GM18502 (cell line): ENCODE measurements around the gene TRIM38.
A peak's percentile ranks its signal among the peaks of the same experiment; 100 is the strongest.
"Not testable (repeated sequence)": the region's sequence is repeated elsewhere in the genome, so short reads cannot be mapped to it uniquely, and the experiment has no call there.

ENCODE experiments used
- ATAC-seq: cut with Tn5 transposase; IDR thresholded peaks from one replicate; pipeline ENCODE4 v1.9.1; 2021; ENCODE audit warnings: mild to moderate bottlenecking; ENCODE audit not compliant: unreplicated experiment, poor library complexity

TRIM38 gene

DNA sequence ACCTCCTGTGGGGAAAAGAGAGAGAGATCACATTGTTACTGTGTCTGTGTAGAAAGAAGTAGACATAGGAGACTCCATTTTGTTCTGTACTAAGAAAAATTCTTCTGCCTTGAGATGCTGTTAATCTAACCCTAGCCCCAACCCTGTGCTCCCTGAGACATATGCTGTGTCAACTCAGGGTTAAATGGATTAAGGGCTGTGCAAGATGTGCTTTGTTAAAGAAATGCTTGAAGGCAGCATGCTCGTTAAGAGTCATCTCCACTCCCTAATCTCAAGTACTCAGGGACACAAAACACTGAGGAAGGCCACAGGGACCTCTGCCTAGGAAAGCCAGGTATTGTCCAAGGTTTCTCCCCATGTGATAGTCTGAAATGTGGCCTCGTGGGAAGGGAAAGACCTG lies 36.6 kb downstream of the TRIM38 start:
- not testable (repeated sequence) for ATAC-seq

DNA sequence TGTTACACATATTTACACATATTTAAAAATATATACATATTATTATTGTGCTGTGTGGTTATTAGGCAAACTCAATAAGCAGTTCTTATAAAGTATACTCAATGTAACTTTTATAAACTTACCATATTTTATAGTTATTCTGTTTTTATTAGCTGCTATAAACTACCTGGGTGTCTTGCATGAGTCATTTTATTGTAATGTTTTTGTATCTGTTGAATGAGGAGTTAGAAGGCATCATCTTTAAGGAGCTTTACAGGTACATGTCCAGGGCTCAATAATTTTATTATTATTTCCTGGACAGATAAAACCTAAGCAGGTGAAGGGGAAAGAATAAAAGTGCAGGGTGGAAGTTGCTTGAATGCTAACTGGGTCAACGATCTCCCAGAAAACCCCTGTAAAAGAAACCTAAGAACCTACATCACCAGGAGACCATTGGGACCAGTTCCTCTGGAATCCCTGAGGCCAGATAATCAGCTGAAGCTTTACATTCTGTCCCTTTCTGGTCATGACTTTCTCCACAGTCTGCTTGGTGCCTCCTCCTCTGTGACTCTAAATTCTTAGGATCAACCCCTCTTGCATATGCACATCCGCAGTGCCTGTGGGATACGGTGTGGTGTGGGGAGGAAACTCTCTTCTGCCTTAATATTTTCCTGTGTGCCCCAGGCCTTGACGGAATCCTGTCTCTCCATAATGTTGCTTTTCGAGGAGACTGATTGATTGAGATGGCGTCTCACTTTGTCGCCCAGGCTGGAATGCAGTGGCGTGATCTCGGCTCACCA lies 38.0 kb downstream of the TRIM38 start:
- ATAC-seq: no peak

DNA sequence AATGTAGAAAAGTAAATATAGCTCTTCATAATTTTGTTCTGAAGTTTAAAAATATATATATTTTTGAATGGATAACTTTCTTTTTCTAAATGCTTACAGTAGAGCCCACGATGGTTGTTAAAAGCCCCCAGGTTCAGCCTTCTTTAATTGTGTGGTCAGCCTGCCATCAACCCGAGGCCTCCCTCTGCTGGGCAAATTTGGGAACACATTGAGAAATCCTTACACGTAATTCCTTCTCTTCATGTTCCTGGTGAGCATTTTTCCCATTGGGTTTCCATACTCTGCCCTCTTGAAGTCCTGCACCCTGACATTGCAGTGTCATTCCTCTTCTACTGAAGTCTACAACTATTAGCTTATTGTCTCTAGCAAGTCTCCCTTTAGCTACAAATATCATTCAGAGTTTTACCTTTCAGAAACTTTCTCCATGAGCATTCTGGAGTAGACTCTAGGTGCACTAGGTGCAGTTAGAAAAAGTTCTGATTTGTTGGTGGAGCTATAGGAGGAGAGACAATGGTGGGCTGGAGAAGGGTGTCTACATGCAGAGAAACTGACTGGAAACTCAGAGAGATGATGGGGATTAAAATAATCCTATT lies 40.6 kb downstream of the TRIM38 start:
- ATAC-seq: no peak

DNA sequence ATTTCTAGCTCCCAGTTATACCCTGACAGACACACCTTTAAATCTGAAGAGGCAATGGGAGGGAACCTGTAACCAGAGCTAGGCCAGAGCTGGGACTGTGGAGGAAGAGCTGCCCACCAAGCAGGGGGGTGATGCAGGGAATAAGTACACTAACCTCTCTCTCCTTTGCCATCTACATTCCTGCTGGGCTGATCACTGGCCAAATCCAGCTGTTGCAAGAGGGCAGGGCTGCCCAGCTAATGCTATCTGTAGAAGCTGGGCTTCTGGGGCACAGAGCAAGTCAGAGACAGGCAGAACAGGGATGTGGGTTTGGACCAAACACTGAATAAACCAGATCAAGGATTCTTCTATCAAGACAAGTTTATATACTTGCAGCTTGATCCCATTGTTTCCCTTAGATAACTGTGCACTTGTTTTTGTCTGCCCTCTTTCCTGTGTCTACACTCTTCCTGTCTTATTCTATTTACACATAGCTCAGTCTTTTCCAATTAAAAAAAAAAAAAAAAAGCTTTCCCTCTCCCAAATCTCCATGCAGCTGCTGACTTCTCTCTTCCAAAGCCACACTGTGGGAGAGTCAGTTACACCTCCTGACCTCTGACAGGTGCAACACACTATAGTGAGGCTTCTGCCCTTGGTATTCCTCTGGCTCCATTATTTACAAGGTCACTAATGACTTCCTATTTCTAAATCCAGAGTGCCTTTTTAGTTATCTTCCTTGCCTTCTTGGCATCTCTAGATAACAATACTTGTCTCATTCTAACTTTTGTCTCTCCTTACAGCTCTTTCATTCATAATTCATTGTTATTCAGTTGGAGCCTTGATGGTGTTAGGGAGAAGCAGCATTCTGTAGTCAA lies 43.7 kb downstream of the TRIM38 start:
- ATAC-seq: no peak

DNA sequence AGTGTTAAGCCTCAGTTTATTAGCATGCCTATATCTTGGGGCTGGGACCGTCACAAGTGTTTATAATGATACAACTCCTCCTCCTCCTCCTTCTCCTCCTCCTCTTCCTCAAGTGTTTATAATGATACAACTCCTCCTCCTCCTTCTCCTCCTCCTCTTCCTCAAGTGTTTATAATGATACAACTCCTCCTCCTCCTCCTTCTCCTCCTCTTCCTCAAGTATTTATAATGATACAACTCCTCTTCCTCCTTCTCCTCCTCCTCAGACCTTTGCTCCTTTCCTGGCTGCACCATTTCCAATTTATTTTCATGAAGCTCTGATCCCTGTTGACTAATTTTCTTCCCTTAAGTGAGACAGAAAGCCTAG lies 44.3 kb downstream of the TRIM38 start:
- not testable (repeated sequence) for ATAC-seq

DNA sequence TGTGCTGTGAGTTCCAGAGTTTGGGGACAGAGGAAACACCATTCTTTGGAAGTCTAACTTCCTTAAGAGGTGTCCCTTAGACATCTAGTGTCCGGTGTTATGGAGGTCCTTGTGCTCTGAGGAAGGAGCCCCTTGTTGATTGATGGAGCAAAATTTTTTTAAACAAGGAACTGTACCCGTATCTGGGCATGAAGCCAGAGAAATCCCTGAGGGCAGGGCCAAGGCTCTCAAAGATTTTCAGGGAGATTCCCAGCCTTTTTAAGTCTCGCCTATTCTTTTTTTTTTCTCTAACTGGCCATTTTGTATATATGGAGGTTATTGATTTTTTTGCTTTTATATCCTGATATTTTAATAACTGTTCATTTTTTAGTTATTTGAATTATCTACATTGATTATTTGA lies 45.9 kb downstream of the TRIM38 start:
- no peak for ATAC-seq

DNA sequence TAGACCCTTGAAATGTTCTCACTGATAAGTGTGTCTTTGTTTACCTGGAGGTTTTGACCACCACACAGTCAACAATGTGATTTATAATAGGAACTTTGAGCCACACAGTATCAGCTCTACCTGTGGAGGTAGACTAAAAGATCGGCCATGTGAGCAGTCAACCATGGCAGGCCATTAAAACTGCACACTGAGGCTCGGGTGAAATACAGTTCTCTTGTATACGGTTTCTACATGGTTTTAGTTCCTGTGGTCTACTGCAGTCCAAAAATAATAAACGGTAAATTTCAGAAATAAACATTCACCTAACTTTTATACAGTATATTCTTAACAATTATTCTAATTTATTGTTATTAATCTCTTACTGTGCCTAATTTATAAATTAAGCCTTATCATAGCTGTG lies 47.2 kb downstream of the TRIM38 start:
- ATAC-seq: no peak

DNA sequence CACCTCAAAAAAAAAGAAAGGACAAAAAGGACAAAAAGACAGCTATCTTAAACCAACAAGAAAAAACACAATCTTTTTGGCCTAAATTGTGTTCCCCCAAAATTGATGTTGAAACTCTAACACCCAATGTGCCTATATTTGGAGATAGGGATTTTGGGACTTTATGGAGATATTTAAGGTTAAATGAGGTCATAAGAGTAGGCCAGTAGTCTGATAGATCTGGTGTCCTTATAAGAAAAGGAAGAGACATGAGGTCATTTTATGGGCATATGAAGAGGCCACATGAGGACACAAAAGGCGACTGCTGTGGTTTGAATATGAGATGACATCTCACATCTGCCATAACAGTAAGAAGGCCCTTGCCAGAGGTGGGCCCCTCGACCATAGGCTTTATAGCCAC lies 49.5 kb downstream of the TRIM38 start:
- ATAC-seq: no peak

DNA sequence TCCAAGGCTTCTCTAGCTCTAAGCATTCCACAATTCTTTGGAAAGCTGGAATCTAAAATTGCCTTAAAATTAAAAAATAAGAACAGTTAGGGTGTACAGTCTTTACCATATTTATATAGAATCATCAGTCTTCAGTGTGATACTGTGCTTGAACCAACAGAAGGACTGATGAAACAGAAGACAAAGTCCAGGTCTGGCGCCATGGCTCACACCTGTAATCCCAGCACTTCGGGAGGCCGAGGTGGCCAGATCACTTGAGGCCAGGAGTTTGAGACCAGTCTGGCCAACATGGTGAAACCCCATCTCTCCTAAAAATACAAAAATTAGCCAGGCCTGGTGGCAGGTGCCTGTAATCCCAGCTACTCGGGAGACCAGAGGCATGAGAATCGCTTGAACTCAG lies 51.8 kb downstream of the TRIM38 start:
- ATAC-seq: not testable (repeated sequence)

DNA sequence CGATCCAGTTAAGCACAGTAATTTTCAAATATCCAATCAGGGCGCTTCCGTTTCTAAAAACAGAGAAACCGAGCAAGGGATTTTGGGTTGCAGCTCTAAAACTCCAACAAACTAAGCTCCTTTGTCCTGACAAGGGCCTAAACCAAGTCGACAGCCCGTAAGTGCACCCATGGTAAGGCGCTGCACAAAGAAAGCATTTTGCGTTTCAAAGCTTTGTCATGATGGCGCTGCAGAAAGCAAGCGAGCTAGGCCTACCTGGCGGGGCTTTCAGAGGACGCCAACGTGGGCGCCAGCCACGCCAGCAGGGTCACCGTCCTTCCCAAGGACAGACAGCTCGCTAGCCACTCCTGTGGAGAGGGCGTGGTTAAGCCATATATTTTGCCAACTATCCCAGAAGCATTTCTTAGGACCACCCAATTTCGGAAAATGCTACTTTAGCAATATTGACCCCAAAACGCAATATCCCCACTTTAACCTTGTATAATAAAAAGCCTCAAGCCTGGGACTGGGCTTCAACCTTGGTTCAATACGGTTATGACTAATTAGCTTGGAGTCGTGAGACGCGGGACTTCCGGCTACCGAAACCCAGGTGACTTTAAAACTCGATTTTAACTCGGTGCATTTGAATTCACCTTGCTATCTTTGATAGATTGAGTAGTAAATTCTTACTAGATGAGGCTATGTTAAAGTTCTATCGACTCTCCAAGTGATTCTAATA lies 53.8 kb downstream of the TRIM38 start:
- no peak for ATAC-seq

DNA sequence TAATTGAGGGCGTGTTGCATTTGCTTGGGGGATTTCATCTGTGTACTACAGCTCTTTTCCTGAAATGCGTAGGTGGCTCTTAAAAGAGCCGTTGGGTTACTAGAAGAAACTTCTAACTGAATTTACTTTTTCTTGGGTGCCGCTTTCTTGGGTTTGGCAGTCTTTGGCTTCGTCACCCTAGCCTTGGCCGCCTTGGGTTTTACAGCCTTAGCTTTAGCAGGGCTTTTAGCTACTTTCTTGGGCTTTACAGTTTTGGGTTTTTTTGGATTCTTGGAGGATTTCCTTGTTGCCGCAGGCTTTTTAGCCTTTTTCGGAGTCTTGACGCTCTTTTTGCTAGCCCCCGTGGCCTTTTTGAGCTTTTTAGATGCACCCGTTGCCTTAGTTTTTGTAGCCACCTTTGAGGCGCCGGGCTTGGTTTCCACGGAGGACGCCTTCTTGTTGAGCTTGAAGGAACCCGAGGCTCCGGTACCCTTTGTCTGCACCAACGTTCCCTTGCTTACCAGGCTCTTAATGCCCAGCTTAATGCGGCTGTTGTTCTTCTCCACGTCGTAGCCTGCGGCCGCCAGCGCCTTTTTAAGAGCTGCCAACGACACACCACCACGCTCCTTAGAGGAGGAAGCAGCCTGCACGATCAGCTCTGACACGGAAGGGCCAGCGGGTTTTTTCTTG lies 54.5 kb downstream of the TRIM38 start:
- ATAC-seq: no peak

DNA sequence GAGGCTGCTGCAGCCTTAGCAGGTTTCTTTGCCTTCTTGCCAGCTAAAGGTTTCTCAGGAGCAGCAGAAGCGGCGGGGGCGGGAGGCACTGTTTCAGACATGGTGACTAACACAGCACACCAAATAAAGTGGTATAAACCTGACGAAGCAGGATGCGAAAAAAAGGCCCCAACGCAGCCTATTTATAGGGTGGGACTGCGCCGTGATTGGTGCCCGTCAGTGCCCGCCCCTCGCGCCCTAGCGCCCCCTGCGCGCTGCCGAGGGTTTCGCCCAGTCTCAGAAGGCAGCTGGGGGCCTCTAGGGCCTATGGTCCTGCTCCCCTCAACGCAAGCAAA lies 55.0 kb downstream of the TRIM38 start:
- ATAC-seq: no peak

DNA sequence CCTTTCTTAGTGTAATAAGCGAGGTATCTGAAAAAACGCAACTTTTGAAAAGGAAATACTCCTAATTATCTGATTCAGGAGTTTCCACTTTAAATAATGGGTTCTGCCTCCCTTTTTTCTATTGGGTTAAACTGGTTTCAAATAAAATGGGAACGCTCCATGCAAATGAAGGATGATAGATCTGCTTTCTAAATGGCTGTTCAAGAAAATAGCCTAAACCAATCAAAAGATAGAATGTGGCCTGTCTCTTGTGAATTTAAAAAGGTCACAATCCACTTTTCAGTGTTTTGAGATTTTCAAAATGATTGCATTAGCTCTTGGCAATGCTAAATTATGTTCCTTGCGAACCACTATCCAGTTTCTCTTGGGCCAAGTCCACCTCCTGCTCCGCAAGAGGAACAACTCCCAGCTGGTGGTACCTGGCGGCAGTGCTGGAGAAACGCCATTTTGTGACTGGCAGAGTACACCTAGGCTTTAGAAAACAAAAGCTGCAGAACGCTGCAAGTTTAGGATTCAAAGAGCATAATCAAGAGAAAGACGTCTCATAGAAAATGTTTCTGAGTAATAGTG lies 56.7 kb downstream of the TRIM38 start:
- no peak for ATAC-seq

DNA sequence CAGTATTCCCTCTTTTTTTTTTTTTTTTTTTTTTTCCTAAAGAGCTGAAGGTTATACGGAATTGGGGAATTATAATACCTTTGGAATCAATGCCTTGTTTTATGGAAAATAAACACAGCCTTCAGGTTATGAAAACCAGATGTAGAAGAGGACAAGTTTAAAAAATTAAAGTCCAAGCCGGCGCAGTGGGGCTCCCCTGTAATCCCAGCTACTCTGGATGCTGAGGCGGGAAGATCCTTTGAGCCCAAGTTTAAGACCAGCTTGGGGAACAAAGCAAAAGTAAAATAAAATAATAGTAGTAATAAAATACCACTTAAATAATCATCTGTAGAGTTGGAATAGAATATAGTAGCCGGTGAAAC lies 57.3 kb downstream of the TRIM38 start:
- no peak for ATAC-seq

DNA sequence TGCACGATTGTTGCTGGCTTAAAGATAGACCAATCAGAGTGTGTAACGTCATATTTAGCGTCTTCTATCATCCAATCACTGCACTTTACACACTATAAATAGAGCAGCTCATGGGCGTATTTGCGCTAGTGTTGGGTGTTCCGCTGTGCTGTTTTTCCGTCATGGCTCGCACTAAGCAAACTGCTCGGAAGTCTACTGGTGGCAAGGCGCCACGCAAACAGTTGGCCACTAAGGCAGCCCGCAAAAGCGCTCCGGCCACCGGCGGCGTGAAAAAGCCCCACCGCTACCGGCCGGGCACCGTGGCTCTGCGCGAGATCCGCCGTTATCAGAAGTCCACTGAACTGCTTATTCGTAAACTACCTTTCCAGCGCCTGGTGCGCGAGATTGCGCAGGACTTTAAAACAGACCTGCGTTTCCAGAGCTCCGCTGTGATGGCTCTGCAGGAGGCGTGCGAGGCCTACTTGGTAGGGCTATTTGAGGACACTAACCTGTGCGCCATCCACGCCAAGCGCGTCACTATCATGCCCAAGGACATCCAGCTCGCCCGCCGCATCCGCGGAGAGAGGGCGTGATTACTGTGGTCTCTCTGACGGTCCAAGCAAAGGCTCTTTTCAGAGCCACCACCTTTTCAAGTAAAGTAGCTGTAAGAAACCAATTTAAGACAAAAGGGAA lies 57.9 kb downstream of the TRIM38 start:
- peak; percentile 54 for ATAC-seq

DNA sequence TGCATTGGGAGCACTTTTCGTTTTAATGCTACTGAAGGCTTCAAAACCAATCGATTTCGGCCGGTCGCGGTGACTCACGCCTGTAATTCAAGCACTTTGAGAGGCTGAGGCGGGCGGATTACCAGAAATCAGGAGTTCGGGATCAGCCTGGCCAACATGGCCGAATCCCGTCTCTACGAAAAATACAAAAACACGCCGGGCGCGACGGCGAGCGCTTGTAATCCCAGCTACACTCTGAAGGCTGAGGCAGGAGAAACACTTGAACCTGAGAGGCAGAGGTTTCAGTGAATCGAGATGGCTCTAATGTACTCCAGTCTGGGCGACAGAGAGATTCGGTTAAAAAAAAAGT lies 58.4 kb downstream of the TRIM38 start:
- peak; percentile 21 for ATAC-seq

DNA sequence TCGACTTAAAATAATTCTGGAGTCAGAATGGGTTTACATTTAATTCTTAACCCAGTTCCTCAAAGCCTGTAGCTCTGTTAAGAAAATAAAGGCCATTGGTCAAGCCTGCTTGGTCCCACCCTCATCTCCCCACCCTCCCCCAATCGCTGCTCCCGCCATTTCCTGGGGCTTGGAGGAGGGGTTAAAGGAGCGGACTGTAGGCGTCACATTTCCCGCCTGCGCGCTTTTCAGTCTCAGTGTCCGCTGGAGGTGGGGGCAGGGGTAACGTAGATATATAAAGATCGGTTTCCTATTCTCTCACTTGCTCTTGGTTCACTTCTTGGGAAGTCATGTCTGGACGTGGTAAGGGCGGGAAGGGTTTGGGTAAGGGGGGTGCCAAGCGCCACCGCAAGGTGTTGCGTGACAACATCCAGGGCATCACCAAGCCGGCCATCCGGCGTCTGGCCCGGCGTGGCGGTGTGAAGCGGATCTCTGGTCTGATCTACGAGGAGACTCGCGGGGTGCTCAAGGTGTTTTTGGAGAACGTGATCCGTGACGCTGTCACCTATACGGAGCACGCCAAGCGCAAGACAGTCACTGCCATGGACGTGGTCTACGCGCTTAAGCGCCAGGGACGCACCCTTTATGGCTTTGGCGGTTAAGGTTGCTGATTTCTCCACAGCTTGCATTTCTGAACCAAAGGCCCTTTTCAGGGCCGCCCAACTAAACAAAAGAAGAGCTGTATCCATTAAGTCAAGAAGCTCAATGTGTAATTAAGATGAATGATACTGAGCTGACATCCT lies 58.9 kb downstream of the TRIM38 start:
- peak; percentile 55 for ATAC-seq

DNA sequence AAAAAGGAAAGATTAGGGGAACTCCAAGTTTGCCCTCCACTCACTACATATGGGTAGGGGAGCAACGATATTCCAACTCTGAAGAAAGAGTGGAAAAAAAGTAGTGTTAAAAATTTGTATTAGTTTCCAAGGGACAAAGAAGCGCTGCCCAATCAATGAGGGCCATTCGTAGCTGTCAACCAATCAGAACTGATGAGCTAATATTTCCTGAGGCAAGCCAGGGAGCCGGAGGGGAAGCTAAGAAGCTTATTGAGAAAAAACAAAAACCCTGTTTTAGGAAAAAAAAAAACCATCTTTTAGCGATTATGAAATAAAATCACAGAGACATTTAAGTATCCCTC lies 59.5 kb downstream of the TRIM38 start:
- ATAC-seq: no peak

DNA sequence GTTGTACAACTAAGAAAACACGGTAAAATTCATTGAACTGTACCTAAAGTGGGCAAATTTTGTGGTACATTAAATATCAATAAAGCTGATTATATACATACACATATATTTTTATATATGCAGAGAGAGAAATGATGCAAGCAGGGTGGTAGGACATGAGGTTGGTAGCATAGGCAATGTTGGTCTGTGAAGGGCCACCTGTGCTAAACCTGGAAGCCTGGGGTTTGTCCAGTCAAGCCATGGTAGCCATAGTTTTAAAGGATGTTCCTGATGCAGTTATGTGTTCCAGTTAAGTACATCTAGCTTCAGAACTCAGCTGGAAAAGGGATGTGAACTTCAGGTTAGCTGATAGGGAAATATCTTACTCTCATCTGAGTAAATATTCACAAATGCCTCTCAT lies 60.1 kb downstream of the TRIM38 start:
- no peak for ATAC-seq
